Nephron progenitor cell (in vitro differentiated cells): ENCODE measurements around the gene ANKRD13D.
A peak's percentile ranks its signal among the peaks of the same experiment; 100 is the strongest.

ENCODE experiments used
- DNase-seq: peaks from one replicate; pipeline ENCODE4 v3.0.0; 2021
- H3K27ac Mint-ChIP-seq: 2 replicates; pipeline ENCODE4 v1.8.0; 2021; ENCODE audit warnings: mild to moderate bottlenecking, moderate library complexity, mixed read lengths
- H3K27me3 Mint-ChIP-seq: 2 replicates; pipeline ENCODE4 v1.8.0; 2021; ENCODE audit warnings: mild to moderate bottlenecking, low read depth, mixed read lengths; ENCODE audit not compliant: poor library complexity
- H3K36me3 Mint-ChIP-seq: 2 replicates; pipeline ENCODE4 v1.8.0; 2021; ENCODE audit warnings: low read depth, mixed read lengths
- H3K4me1 Mint-ChIP-seq: 2 replicates; pipeline ENCODE4 v1.8.0; 2021; ENCODE audit warnings: mixed read lengths
- H3K4me3 Mint-ChIP-seq: 2 replicates; pipeline ENCODE4 v1.8.0; 2021; ENCODE audit warnings: mild to moderate bottlenecking, moderate library complexity, mixed read lengths
- H3K9me3 Mint-ChIP-seq: 2 replicates; pipeline ENCODE4 v1.8.0; 2021; ENCODE audit warnings: mild to moderate bottlenecking, moderate library complexity, mixed read lengths
- CTCF ChIP-seq: fragments of 200-600 bp; sonication (generic); IDR thresholded peaks from 2 replicates; pipeline ENCODE4 v1.5.0; 2021; ENCODE audit warnings: antibody characterized with exemption

The ANKRD13D gene

DNA sequence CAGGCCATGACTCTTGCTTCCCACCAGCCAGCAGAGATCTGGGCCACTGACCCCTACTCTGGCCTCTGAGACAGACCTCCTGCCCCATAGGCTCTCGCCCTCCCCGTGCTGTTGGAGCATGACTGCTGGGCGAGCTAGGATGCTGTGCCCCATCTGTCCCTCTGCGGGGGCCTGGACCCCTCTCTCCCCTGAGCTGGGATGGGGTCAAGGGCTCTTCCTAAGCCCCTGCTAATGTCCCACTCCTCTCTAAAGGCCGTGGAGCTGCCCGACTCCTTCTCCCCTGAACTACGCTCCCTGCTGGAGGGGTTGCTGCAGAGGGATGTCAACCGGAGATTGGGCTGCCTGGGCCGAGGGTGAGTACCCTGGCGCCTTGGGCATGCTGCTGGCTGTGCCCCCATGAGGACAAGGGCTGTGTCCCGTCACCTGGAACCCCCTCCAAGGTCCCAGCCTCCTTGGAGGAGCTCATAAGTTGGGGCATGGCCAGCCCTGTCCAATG lies 6.2 kb upstream of the ANKRD13D start:
- Mint-ChIP-seq H3K36me3 (peaks cover 7% of the 10 kb centered on the region), H3K4me1 (peaks cover 11% of the 10 kb centered on the region), H3K27ac (no peak overlapping the region), H3K27me3 (no peaks in the 10 kb centered on the region), H3K9me3 (no peaks in the 10 kb centered on the region), H3K4me3 (no peak overlapping the region)
- TF ChIP-seq CTCF = no peak
- DNase-seq = no peak

- Mint-ChIP-seq H3K27ac (no peak overlapping the region), H3K4me1 (peaks cover 14% of the 10 kb centered on the region), H3K27me3 (no peaks in the 10 kb centered on the region), H3K9me3 (no peaks in the 10 kb centered on the region), H3K36me3 (peaks cover 7% of the 10 kb centered on the region), H3K4me3 (no peak overlapping the region)
- no peak for DNase-seq
- TF ChIP-seq CTCF = no peak
Measured at GRCh38 chr11:67283481-67283963, 5.6 kb upstream of the ANKRD13D start.

DNA sequence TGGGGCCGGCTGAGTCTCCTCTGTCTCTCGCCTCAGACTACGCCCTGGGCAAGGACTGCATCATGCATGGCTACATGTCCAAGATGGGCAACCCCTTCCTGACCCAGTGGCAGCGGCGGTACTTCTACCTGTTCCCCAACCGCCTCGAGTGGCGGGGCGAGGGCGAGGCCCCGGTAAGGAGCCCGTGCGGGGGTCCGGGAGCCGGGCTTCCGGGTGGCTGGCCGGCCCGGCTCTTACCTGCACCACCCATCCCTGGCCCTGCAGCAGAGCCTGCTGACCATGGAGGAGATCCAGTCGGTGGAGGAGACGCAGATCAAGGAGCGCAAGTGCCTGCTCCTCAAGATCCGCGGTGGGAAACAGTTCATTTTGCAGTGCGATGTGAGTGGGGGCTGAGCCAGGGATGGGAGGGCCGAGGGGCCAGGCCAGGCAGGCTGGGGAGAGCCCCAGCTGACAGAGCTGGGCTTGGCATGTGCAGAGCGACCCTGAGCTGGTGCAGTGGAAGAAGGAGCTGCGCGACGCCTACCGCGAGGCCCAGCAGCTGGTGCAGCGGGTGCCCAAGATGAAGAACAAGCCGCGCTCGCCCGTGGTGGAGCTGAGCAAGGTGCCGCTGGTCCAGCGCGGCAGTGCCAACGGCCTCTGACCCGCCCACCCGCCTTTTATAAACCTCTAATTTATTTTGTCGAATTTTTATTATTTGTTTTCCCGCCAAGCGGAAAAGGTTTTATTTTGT lies 4.1 kb upstream of the ANKRD13D start:
- peaks cover 6% of the 10 kb centered on the region for H3K36me3 Mint-ChIP-seq
- no peaks in the 10 kb centered on the region for H3K9me3 Mint-ChIP-seq
- no peak overlapping the region for H3K27ac Mint-ChIP-seq
- H3K27me3 Mint-ChIP-seq = no peaks in the 10 kb centered on the region
- DNase-seq = no peak
- H3K4me3 Mint-ChIP-seq = no peak overlapping the region
- peaks cover 17% of the 10 kb centered on the region for H3K4me1 Mint-ChIP-seq
- no peak for TF ChIP-seq CTCF

DNA sequence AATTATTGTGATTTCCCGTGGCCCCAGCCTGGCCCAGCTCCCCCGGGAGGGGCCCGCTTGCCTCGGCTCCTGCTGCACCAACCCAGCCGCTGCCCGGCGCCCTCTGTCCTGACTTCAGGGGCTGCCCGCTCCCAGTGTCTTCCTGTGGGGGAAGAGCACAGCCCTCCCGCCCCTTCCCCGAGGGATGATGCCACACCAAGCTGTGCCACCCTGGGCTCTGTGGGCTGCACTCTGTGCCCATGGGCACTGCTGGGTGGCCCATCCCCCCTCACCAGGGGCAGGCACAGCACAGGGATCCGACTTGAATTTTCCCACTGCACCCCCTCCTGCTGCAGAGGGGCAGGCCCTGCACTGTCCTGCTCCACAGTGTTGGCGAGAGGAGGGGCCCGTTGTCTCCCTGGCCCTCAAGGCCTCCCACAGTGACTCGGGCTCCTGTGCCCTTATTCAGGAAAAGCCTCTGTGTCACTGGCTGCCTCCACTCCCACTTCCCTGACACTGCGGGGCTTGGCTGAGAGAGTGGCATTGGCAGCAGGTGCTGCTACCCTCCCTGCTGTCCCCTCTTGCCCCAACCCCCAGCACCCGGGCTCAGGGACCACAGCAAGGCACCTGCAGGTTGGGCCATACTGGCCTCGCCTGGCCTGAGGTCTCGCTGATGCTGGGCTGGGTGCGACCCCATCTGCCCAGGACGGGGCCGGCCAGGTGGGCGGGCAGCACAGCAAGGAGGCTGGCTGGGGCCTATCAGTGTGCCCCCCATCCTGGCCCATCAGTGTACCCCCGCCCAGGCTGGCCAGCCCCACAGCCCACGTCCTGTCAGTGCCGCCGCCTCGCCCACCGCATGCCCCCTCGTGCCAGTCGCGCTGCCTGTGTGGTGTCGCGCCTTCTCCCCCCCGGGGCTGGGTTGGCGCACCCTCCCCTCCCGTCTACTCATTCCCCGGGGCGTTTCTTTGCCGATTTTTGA lies 3.3 kb upstream of the ANKRD13D start:
- Mint-ChIP-seq H3K4me3 (no peak overlapping the region), H3K27me3 (no peaks in the 10 kb centered on the region), H3K36me3 (peaks cover 5% of the 10 kb centered on the region), H3K9me3 (no peaks in the 10 kb centered on the region), H3K4me1 (peaks cover 26% of the 10 kb centered on the region), H3K27ac (no peak overlapping the region)
- TF ChIP-seq CTCF = no peak
- no peak for DNase-seq

GRCh38 chr11:67286621-67287333 lies 2.3 kb upstream of the ANKRD13D start:
- H3K27me3 Mint-ChIP-seq = no peaks in the 10 kb centered on the region
- no peak for TF ChIP-seq CTCF
- peak overlapping the region; percentile 84 for H3K4me3 Mint-ChIP-seq
- H3K36me3 Mint-ChIP-seq = peaks cover 5% of the 10 kb centered on the region
- no peak for DNase-seq
- peak overlapping the region; percentile 95 for H3K27ac Mint-ChIP-seq
- H3K9me3 Mint-ChIP-seq = no peaks in the 10 kb centered on the region
- H3K4me1 Mint-ChIP-seq = peaks cover 28% of the 10 kb centered on the region
